K562 (cell line): ENCODE results near the gene ALDH1A2. TPM values are rescaled to one million over a fixed set of nuclear protein-coding genes. Genes with fewer than 3 reads are reported as not detected.

Source experiments
- ATAC-seq: fragments of 200-7000 bp; cut with Tn5 transposase; 3 replicates; pipeline ENCODE4 v1.9.1; 2020; ENCODE audit warnings: moderate library complexity
- BruUV-seq: library from RNA; stranded (reverse); fragments of 400-500 nt; replicated peaks from 2 replicates; lab custom pipeline; 2021; lab: Mats Ljungman, UMichigan
- CTCF ChIA-PET: fragments of 300-600 bp; formaldehyde crosslinking; extraction: SDS; loops from one replicate; lab custom pipeline; 2021; ENCODE audit warnings: low intra/inter-chr PET ratio; lab: Yijun Ruan, JAX
- POLR2A ChIA-PET: fragments of 300-600, 350-650 bp; sonication (Branson Sonifier 250); formaldehyde crosslinking; extraction: SDS; loops from one replicate; lab custom pipeline; 2021; ENCODE audit warnings: antibody characterized with exemption, inconsistent platforms; lab: Yijun Ruan, JAX
- DNase-seq, 4 experiments: peaks; one replicate each; pipeline versions ENCODE4 v3.0.0 to v3.0.0-alpha.2; 2011 to 2018; ENCODE audit warnings: low spot score in 3 of 4, mixed read lengths in 3 of 4; ENCODE audit errors: extremely low read depth in 1 of 4
- FAIRE-seq: peaks from 2 replicates; lab custom pipeline; 2011; peaks lifted over from hg19 to GRCh38; lab: Jason Lieb, UNC
- H2AFZ ChIP-seq: 2 replicates; pipeline ENCODE4 v1.6.0; 2011; ENCODE audit warnings: low read depth, low read length, control low read depth, inconsistent platforms
- H3K27ac ChIP-seq: fragments of 200-600 bp; 3 replicates; pipeline ENCODE4 v1.8.0; 2011; ENCODE audit warnings: low read depth, mild to moderate bottlenecking, control low read depth, inconsistent platforms, low read length, moderate library complexity, mixed read lengths; ENCODE audit errors: extremely low read depth
- H3K27me3 ChIP-seq, 2 experiments: fragments of 300-600 bp in 1 of 2; 2 replicates in 1 of 2; 3 replicates in 1 of 2; pipeline versions ENCODE4 v1.6.0 to v1.8.0; 2011; ENCODE audit warnings: inconsistent platforms in 2 of 2, low read length in 2 of 2, mild to moderate bottlenecking in 1 of 2, mixed read lengths in 1 of 2, moderate library complexity in 1 of 2; ENCODE audit not compliant: control insufficient read depth in 2 of 2, insufficient read depth in 2 of 2
- H3K36me3 ChIP-seq: fragments of 300-600 bp; 3 replicates; pipeline ENCODE4 v1.8.0; 2011; ENCODE audit warnings: mild to moderate bottlenecking, low read length, inconsistent platforms; ENCODE audit not compliant: control insufficient read depth, insufficient read depth
- H3K4me1 ChIP-seq, 2 experiments: fragments of 200-600 bp in 1 of 2; replicated peaks in 1 of 2; 2 replicates in 1 of 2; 3 replicates in 1 of 2; pipeline versions ENCODE4 v1.5.1 to v1.8.0; 2011; ENCODE audit warnings: inconsistent platforms in 2 of 2, low read length in 2 of 2, mild to moderate bottlenecking in 1 of 2, mixed read lengths in 1 of 2, moderate library complexity in 1 of 2; ENCODE audit not compliant: control insufficient read depth in 2 of 2, insufficient read depth in 2 of 2
- H3K4me2 ChIP-seq: 2 replicates; pipeline ENCODE4 v1.6.1; 2011; ENCODE audit warnings: low read length, control low read depth, inconsistent platforms, mixed read lengths; ENCODE audit not compliant: insufficient read depth
- H3K4me3 ChIP-seq: fragments of 200-600 bp; sonication (generic), shearing (Covaris generic); 2 replicates; pipeline ENCODE4 v1.5.1; 2016; ENCODE audit warnings: control low read depth, inconsistent platforms
- H3K79me2 ChIP-seq: fragments of 200-600 bp; 3 replicates; pipeline ENCODE4 v1.8.0; 2011; ENCODE audit warnings: low read length, inconsistent platforms; ENCODE audit not compliant: control insufficient read depth, insufficient read depth
- H3K9ac ChIP-seq, 2 experiments: 2 replicates each; pipeline versions ENCODE4 v1.6.0 to v1.6.1; 2011; ENCODE audit warnings: low read depth in 2 of 2, low read length in 2 of 2, control low read depth in 1 of 2, inconsistent platforms in 1 of 2, mild to moderate bottlenecking in 1 of 2, mixed read lengths in 1 of 2; ENCODE audit not compliant: insufficient read depth in 1 of 2
- H3K9me1 ChIP-seq: one replicate; pipeline ENCODE4 v1.6.0; 2011; ENCODE audit warnings: inconsistent platforms, mild to moderate bottlenecking, low read length, moderate library complexity; ENCODE audit not compliant: control insufficient read depth, insufficient read depth
- H3K9me3 ChIP-seq: replicated peaks from 2 replicates; pipeline ENCODE4 v1.5.1; 2011; ENCODE audit warnings: low read depth, low read length, inconsistent platforms; ENCODE audit not compliant: control insufficient read depth, insufficient read depth
- H4K20me1 ChIP-seq: replicated peaks from 2 replicates; pipeline ENCODE4 v1.6.1; 2011; ENCODE audit warnings: low read length, inconsistent platforms, mixed read lengths; ENCODE audit not compliant: control insufficient read depth, insufficient read depth
- CEBPG ChIP-seq, 3 experiments: fragments of 200-800 bp in 1 of 3; sonication (Bioruptor generic) in 1 of 3; sonication (generic) in 1 of 3; formaldehyde crosslinking in 1 of 3; IDR thresholded peaks in 2 of 3; conservative IDR thresholded peaks in 1 of 3; 2 replicates each; pipeline versions ENCODE4 v1.6.1 to v1.8.0; 2016 to 2022; ENCODE audit warnings: missing compliant biosample characterization in 2 of 3, missing genetic modification characterization in 2 of 3, mild to moderate bottlenecking in 1 of 3, missing genetic modification reagents in 1 of 3
- CXXC5 ChIP-seq: fragments of 250-450 bp; sonication (Bioruptor Pico); IDR thresholded peaks from 2 replicates; pipeline ENCODE4 v1.8.0; 2022; ENCODE audit warnings: inconsistent platforms, mild to moderate bottlenecking, moderate library complexity
- GATA2 ChIP-seq: sonication (generic); formaldehyde crosslinking; IDR thresholded peaks from 2 replicates; pipeline ENCODE4 v1.4.0; 2020; ENCODE audit warnings: mild to moderate bottlenecking, missing genetic modification reagents
- HNRNPK ChIP-seq: fragments of 200-400 bp; formaldehyde crosslinking; IDR thresholded peaks from one replicate; pipeline ENCODE4 v1.6.1; 2018; ENCODE audit warnings: mild to moderate bottlenecking, low read depth, low read length; ENCODE audit not compliant: poor library complexity, severe bottlenecking
- MEF2A ChIP-seq: IDR thresholded peaks from 2 replicates; pipeline ENCODE4 v1.6.1; 2011; ENCODE audit warnings: low read depth, mild to moderate bottlenecking, low read length, moderate library complexity; ENCODE audit not compliant: control insufficient read depth
- MNT ChIP-seq, 2 experiments: fragments of 450-650 bp; conservative IDR thresholded peaks; 2 replicates each; pipeline ENCODE4 v1.6.1; 2017; ENCODE audit warnings: mild to moderate bottlenecking in 2 of 2, moderate library complexity in 2 of 2
- POLR2A ChIP-seq: fragments of 450-650 bp; conservative IDR thresholded peaks from 2 replicates; pipeline ENCODE4 v1.6.1; 2016
- SMAD3 ChIP-seq: fragments of 450-650 bp; formaldehyde crosslinking; conservative IDR thresholded peaks from 2 replicates; pipeline ENCODE4 v1.4.0; 2020; ENCODE audit warnings: mild to moderate bottlenecking
- STAT5A ChIP-seq: IDR thresholded peaks from 2 replicates; pipeline ENCODE4 v1.6.1; 2012; ENCODE audit warnings: low read length, inconsistent platforms, borderline replicate concordance
- SUPT5H ChIP-seq: fragments of 450-650 bp; IDR thresholded peaks from 2 replicates; pipeline ENCODE4 v1.6.1; 2016
- TAF15 ChIP-seq: fragments of 200-400 bp; formaldehyde crosslinking; IDR thresholded peaks from 2 replicates; pipeline ENCODE4 v1.6.1; 2017; ENCODE audit warnings: mild to moderate bottlenecking, low read depth, low read length, moderate library complexity
- THRAP3 ChIP-seq: fragments of 450-650 bp; IDR thresholded peaks from 2 replicates; pipeline ENCODE4 v1.6.1; 2016; ENCODE audit warnings: mild to moderate bottlenecking, inconsistent platforms, borderline replicate concordance
- TRIM25 ChIP-seq: fragments of 450-650 bp; IDR thresholded peaks from 2 replicates; pipeline ENCODE4 v1.7.0; 2016; ENCODE audit warnings: borderline replicate concordance
- TRIM28 ChIP-seq: fragments of 450-650 bp; IDR thresholded peaks from 2 replicates; pipeline ENCODE4 v1.6.1; 2017
- ZNF316 ChIP-seq: fragments of 450-650 bp; IDR thresholded peaks from 2 replicates; pipeline ENCODE4 v1.6.1; 2016
- ZNF436 ChIP-seq: fragments of 250-450, 450-650 bp; sonication (Bioruptor Pico); formaldehyde crosslinking; IDR thresholded peaks from 2 replicates; pipeline ENCODE4 v1.7.0; 2020; ENCODE audit warnings: mild to moderate bottlenecking
- ZNF583 ChIP-seq: fragments of 250-450 bp; sonication (Bioruptor Pico); IDR thresholded peaks from 2 replicates; pipeline ENCODE4 v1.4.0; 2020
- WGBS: fragments of 100-300 bp; shearing (Covaris generic); methylation state at CpG from one replicate; pipeline ENCODE4 v1.1.6; 2016; ENCODE audit warnings: low coverage, mixed read lengths; ENCODE audit not compliant: insufficient coverage; ENCODE audit errors: missing lambda C conversion rate; 5-methylcytosine and 5-hydroxymethylcytosine counted together
- in situ Hi-C: fragments of 300-500 bp; cut with MboI; formaldehyde crosslinking; loops from 4 replicates; pipeline ENCODE4 v1.15.0; 2018; ENCODE audit warnings: inconsistent platforms, mixed read lengths
- intact Hi-C: fragments of 100-400 bp; cut with micrococcal nuclease; formaldehyde crosslinking; loops from 2 replicates; pipeline ENCODE4 v1.14.2; 2022
- polyA plus RNA-seq, 8 experiments: library from polyadenylated mRNA; depleted of rRNA in 4 of 8; stranded (reverse) in 5 of 8; unstranded in 3 of 8; fragments of >200 nt; fragmentation: Nextera tagmentation in 2 of 8; fragmentation: Illumina TruSeq in 1 of 8; extraction: Ambion mirVana in 2 of 8; extraction: Trizol in 1 of 8; gene quantifications; 2 replicates each; pipeline versions ENCODE4 v1.2.1 to v1.2.3, GENCODE V29; 2011 to 2014; ENCODE audit warnings: inconsistent platforms in 1 of 8, missing spikeins in 1 of 8
- total RNA-seq, 7 experiments: library from RNA; depleted of rRNA in 6 of 7; stranded (reverse); fragments of >200 nt in 6 of 7; fragmentation: Illumina TruSeq in 2 of 7; extraction: Trizol in 2 of 7; gene quantifications; 2 replicates each; pipeline versions ENCODE4 v1.2.1 to v1.2.3, GENCODE V29; 2011 to 2021; ENCODE audit warnings: low replicate concordance in 1 of 7

The ALDH1A2 gene
- total and polyA plus RNA-seq, 9 of the 15 experiments (the other 6 are each of a cell fraction or from before 2014, with no cell fraction given), result 115 to 393 (median 333) TPM

- BruUV-seq, result no TSS peak
- CTCF ChIA-PET, result no interaction called here
- Histone ChIP-seq H3K4me2 (no peak overlapping the region), H2AFZ (no peak overlapping the region), H3K9me3 (no peaks in the 10 kb centered on the region), H3K9ac (no peak overlapping the region), H3K27ac (no peak overlapping the region), H3K27me3 (no peaks in the 10 kb centered on the region), H3K4me1 (no peaks in the 10 kb centered on the region), H3K4me3 (no peak overlapping the region), H3K9me1 (no peaks in the 10 kb centered on the region), H3K79me2 (no peaks in the 10 kb centered on the region), H4K20me1 (no peaks in the 10 kb centered on the region), H3K36me3 (peaks cover 96% of the 10 kb centered on the region)
- DNase-seq (no peak), FAIRE-seq (no peak), ATAC-seq (no peak)
- in situ Hi-C loops, result no loop called here
- 87% methylated on average over 4 of the region's 4 CpGs for WGBS
- TF ChIP-seq ZNF583 (no peak), SMAD3 (CRISPR knock-in tag) (no peak), GATA2 (no peak), THRAP3 (no peak), HNRNPK (no peak), STAT5A (no peak), TRIM25 (no peak), CEBPG (CRISPR knock-in tag; IDR thresholded peaks at IDR 0.05) (no peak), CEBPG (tag; conservative IDR thresholded peaks at IDR 0.05 in 1 of 2, IDR thresholded peaks at IDR 0.05 in 1 of 2) (no peak), SUPT5H (no peak), TAF15 (no peak), ZNF436 (CRISPR knock-in tag) (no peak), CXXC5 (no peak), POLR2A (no peak), MNT (conservative IDR thresholded peaks at IDR 0.05) (no peak), TRIM28 (no peak), ZNF316 (no peak), MEF2A (no peak)
- POLR2A ChIA-PET, result no interaction called here
- intact Hi-C loops, result no loop called here
These were observed 102.6 kb downstream of the ALDH1A2 start for GRCh38 chr15:57962887-57963286.
